Measurements from ENCODE around the gene GAPDH.

The GAPDH gene

GRCh38 chr12:6563448-6564050, 29.2 kb downstream of the GAPDH start:
- DNase-seq (ENCODE audit: low read depth) = peak; percentile 60
- TF ChIP-seq CTCF (IDR thresholded peaks at IDR 0.05; ENCODE audit: low read length, missing control alignments) = peak; percentile 83
- H3K4me3 ChIP-seq (replicated peaks; ENCODE audit: low read depth, low read length) = no peak overlapping the region

- no peak for TF ChIP-seq CTCF (IDR thresholded peaks at IDR 0.05; ENCODE audit: low read length, missing control alignments)
- peak overlapping the region; percentile 82 for H3K4me3 ChIP-seq (replicated peaks; ENCODE audit: low read depth, low read length)
- DNase-seq (ENCODE audit: low read depth) = peak; percentile 10
Observed at GRCh38 chr12:6567112-6567670, 32.9 kb downstream of the GAPDH start.

- H3K4me3 ChIP-seq (replicated peaks; ENCODE audit: low read depth, low read length) = no peak overlapping the region
- no peak for TF ChIP-seq CTCF (IDR thresholded peaks at IDR 0.05; ENCODE audit: low read length, missing control alignments)
- no peak for DNase-seq (ENCODE audit: low read depth)
Observed at GRCh38 chr12:6569312-6569711, 35.0 kb downstream of the GAPDH start.

- no peak overlapping the region for H3K4me3 ChIP-seq (replicated peaks; ENCODE audit: low read depth, low read length)
- TF ChIP-seq CTCF (IDR thresholded peaks at IDR 0.05; ENCODE audit: low read length, missing control alignments) = no peak
- no peak for DNase-seq (ENCODE audit: low read depth)
Observed at GRCh38 chr12:6569786-6570185, 35.5 kb downstream of the GAPDH start.

- TF ChIP-seq CTCF (IDR thresholded peaks at IDR 0.05; ENCODE audit: low read length, missing control alignments) = peak; percentile 48
- H3K4me3 ChIP-seq (replicated peaks; ENCODE audit: low read depth, low read length) = no peak overlapping the region
- DNase-seq (ENCODE audit: low read depth) = peak; percentile 41
Observed at GRCh38 chr12:6570264-6570887, 36.1 kb downstream of the GAPDH start.

- TF ChIP-seq CTCF (IDR thresholded peaks at IDR 0.05; ENCODE audit: low read length, missing control alignments) = no peak
- no peak for DNase-seq (ENCODE audit: low read depth)
- H3K4me3 ChIP-seq (replicated peaks; ENCODE audit: low read depth, low read length) = no peak overlapping the region
Observed at GRCh38 chr12:6573001-6573400, 38.7 kb downstream of the GAPDH start.
